GM12874 (cell line): Measurements from ENCODE around the gene TMC5.

Experiments used
- CTCF ChIP-seq: IDR thresholded peaks from 2 replicates; pipeline ENCODE4 v1.5.1; 2011; ENCODE audit warnings: low read depth, mild to moderate bottlenecking, control low read depth, low read length, moderate library complexity; ENCODE audit not compliant: insufficient read depth

Gene TMC5

GRCh38 chr16:19458722-19459379 is 41.2 kb downstream of the TMC5 start:
- no peak for TF ChIP-seq CTCF

- TF ChIP-seq CTCF = no peak
Observed at GRCh38 chr16:19460397-19460796, 42.7 kb downstream of the TMC5 start.

GRCh38 chr16:19463468-19464315 is 46.0 kb downstream of the TMC5 start:
- no peak for TF ChIP-seq CTCF

- TF ChIP-seq CTCF = no peak
Observed at GRCh38 chr16:19468300-19468699, 50.6 kb downstream of the TMC5 start.

GRCh38 chr16:19472482-19472881 is 54.8 kb downstream of the TMC5 start:
- TF ChIP-seq CTCF = no peak

- no peak for TF ChIP-seq CTCF
Observed at GRCh38 chr16:19474617-19475016, 56.9 kb downstream of the TMC5 start.

GRCh38 chr16:19478505-19478904 is 60.8 kb downstream of the TMC5 start:
- no peak for TF ChIP-seq CTCF
